Peyer's patch (tissue), 4 donors: Measurements from ENCODE around the gene SOD1.

ENCODE experiments used
- CTCF ChIP-seq, 6 experiments: fragments of 450-650 bp in 4 of 6; fragments of 200-600 bp in 2 of 6; sonication (generic) in 1 of 6; IDR thresholded peaks; one replicate each; pipeline ENCODE4 v1.5.1; 2017 to 2019; ENCODE audit warnings: antibody characterized with exemption in 6 of 6, mild to moderate bottlenecking in 3 of 6, moderate library complexity in 1 of 6
- POLR2A ChIP-seq, 2 donors: fragments of 450-650 bp; IDR thresholded peaks; one replicate each; pipeline ENCODE4 v1.5.1; 2017; ENCODE audit warnings: antibody characterized with exemption in 2 of 2, mild to moderate bottlenecking in 2 of 2, moderate library complexity in 2 of 2

GRCh38 chr21:31707499-31707898 is 48.0 kb downstream of the SOD1 start:
- TF ChIP-seq CTCF (IDR thresholded peaks at IDR 0.05) (no peak), POLR2A (IDR thresholded peaks at IDR 0.05) (no peak)
